A673 (cell line): ENCODE data around the gene CHRNA9. TPM values are rescaled to one million over a fixed set of nuclear protein-coding genes. Genes with fewer than 3 reads are reported as not detected.
A peak's percentile ranks its signal among the peaks of the same experiment; 100 is the strongest.

Experiments
- BruUV-seq: library from RNA; stranded (reverse); fragments of 400-500 nt; replicated peaks from 2 replicates; lab custom pipeline; 2021; lab: Mats Ljungman, UMichigan
- CTCF ChIA-PET: fragments of 300-600 bp; sonication (Branson Sonifier 250); formaldehyde crosslinking; loops from one replicate; lab custom pipeline; 2022; ENCODE audit warnings: antibody characterized with exemption; lab: Charles Lee
- POLR2A ChIA-PET: fragments of 300-600 bp; sonication (Branson Sonifier 250); formaldehyde crosslinking; loops from one replicate; lab custom pipeline; 2022; ENCODE audit warnings: antibody characterized with exemption; ENCODE audit not compliant: low non-redundant PET; lab: Charles Lee
- DNase-seq: peaks from one replicate; pipeline ENCODE4 v3.0.0-alpha.2; 2015; ENCODE audit warnings: low spot score
- H3K27ac ChIP-seq: fragments of 200-600 bp; sonication (generic); 2 replicates; pipeline ENCODE4 v1.5.1; 2016; ENCODE audit warnings: mixed run types, low read depth, mild to moderate bottlenecking, mixed read lengths, antibody characterized with exemption, low read length; ENCODE audit not compliant: poor library complexity, severe bottlenecking
- H3K27me3 ChIP-seq: fragments of 200-600 bp; sonication (generic); replicated peaks from 2 replicates; pipeline ENCODE4 v1.6.1; 2017; ENCODE audit warnings: mixed run types, low read depth, mild to moderate bottlenecking, mixed read lengths, antibody characterized with exemption, low read length; ENCODE audit not compliant: insufficient read depth, poor library complexity
- H3K36me3 ChIP-seq: fragments of 200-600 bp; sonication (generic); 2 replicates; pipeline ENCODE4 v1.6.1; 2016; ENCODE audit warnings: mixed run types, mild to moderate bottlenecking, mixed read lengths, antibody characterized with exemption, low read length; ENCODE audit not compliant: insufficient read depth, poor library complexity, severe bottlenecking
- H3K4me1 ChIP-seq: fragments of 200-600 bp; sonication (generic); 2 replicates; pipeline ENCODE4 v1.6.1; 2017; ENCODE audit warnings: mixed run types, mild to moderate bottlenecking, mixed read lengths, antibody characterized with exemption, low read length; ENCODE audit not compliant: insufficient read depth, poor library complexity, severe bottlenecking
- H3K4me3 ChIP-seq: fragments of 200-600 bp; sonication (generic); 2 replicates; pipeline ENCODE4 v1.5.1; 2016; ENCODE audit warnings: low read depth, mixed run types, mild to moderate bottlenecking, mixed read lengths, low read length; ENCODE audit not compliant: poor library complexity, severe bottlenecking
- H3K9me3 ChIP-seq: fragments of 200-600 bp; sonication (generic); 2 replicates; pipeline ENCODE4 v1.6.1; 2016; ENCODE audit warnings: mixed run types, low read depth, mild to moderate bottlenecking, mixed read lengths, antibody characterized with exemption, low read length; ENCODE audit not compliant: poor library complexity, severe bottlenecking
- EZH2 ChIP-seq: fragments of 200-600 bp; sonication (generic); IDR thresholded peaks from 2 replicates; pipeline ENCODE4 v1.6.1; 2017; ENCODE audit warnings: borderline replicate concordance, low read depth, mild to moderate bottlenecking, mixed read lengths, antibody characterized with exemption, low read length; ENCODE audit not compliant: poor library complexity, severe bottlenecking
- intact Hi-C: fragments of 100-400 bp; cut with micrococcal nuclease; formaldehyde crosslinking; loops from one replicate; pipeline ENCODE4 v1.10.0; 2022; ENCODE audit not compliant: unreplicated experiment
- total RNA-seq: library from RNA; stranded (reverse); gene quantifications from 2 replicates; pipeline ENCODE4 v1.2.3, GENCODE V29; 2021
- TF ChIP-seq, protein P1 (sequence below): fragments of 300-800, 200-600 bp; sonication (generic); conservative IDR thresholded peaks from 2 replicates; pipeline ENCODE4 v1.5.1; 2017; ENCODE audit warnings: low read depth, mild to moderate bottlenecking, antibody characterized with exemption, low read length, moderate library complexity, mixed read lengths

CHRNA9 gene
- total RNA-seq, 1 experiment from 2014 or later: 1.5 TPM

DNA sequence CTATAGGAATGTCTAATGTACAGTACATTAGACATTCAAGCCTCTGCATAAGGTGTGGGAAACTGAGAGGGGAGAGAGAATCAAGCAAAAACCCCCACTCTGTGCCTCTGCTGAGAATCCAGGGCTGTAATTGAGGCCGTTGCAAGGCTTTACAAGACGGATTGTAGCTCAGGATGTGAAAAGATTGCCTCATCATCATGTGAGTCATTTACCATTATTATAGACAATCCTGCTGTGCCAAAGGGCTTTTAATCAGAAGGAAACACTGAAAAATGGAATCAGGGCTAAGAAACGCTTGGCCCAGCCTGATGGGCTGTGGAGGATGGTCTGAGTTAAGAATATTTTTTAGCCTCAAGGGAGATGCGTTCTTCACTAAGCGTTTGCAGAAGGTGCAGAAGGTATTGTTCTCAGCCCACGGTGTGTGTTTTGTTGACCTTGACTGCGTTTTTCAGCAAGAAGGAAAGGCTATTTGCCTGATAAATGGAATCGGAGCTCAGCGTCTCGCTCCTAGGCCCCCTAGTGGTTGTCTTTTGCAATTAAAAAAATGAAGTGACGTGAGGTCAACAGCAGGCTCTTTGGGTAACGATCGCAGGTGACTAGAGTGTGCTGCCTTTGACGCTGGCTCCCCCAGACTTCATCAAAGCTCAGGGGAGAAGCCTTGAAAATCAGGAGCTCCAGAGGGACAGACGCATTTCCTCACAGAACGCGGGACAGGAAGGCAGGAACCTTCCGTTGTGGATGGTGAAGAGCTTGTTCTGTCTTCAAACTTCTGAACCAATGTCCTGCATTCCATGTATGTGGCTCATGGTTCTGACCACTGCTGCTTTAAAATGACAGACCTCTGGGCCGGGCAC lies 18.1 kb upstream of the CHRNA9 start:
- Histone ChIP-seq H3K4me1 (peaks cover 26% of the 10 kb centered on the region), H3K27ac (peak overlapping the region; percentile 94), H3K36me3 (no peaks in the 10 kb centered on the region), H3K27me3 (no peaks in the 10 kb centered on the region), H3K4me3 (peak overlapping the region; percentile 37), H3K9me3 (no peaks in the 10 kb centered on the region)
- TF ChIP-seq EZH2: no peak
- TF ChIP-seq, protein P1, sequence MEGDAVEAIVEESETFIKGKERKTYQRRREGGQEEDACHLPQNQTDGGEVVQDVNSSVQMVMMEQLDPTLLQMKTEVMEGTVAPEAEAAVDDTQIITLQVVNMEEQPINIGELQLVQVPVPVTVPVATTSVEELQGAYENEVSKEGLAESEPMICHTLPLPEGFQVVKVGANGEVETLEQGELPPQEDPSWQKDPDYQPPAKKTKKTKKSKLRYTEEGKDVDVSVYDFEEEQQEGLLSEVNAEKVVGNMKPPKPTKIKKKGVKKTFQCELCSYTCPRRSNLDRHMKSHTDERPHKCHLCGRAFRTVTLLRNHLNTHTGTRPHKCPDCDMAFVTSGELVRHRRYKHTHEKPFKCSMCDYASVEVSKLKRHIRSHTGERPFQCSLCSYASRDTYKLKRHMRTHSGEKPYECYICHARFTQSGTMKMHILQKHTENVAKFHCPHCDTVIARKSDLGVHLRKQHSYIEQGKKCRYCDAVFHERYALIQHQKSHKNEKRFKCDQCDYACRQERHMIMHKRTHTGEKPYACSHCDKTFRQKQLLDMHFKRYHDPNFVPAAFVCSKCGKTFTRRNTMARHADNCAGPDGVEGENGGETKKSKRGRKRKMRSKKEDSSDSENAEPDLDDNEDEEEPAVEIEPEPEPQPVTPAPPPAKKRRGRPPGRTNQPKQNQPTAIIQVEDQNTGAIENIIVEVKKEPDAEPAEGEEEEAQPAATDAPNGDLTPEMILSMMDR: peak; percentile 91
- intact Hi-C loops: loop anchor here (2.0 to 10.0 kb wide), 2 partner anchors 260 to 322 kb away; partner anchors contain the start of gene N4BP2
- ChIA-PET CTCF (interaction anchor here (0.6 to 1.7 kb wide), 10 partner anchors 9 to 415 kb away, joined by 3 to 22 read pairs (median 6); no protein-coding TSS in a partner anchor), POLR2A (interaction anchor here (0.6 to 1.4 kb wide), 4 partner anchors 110 to 267 kb away, joined by 4 to 6 read pairs (median 4); no protein-coding TSS in a partner anchor)
- TSS peak; percentile 87 for BruUV-seq
- DNase-seq: peak; percentile 95

DNA sequence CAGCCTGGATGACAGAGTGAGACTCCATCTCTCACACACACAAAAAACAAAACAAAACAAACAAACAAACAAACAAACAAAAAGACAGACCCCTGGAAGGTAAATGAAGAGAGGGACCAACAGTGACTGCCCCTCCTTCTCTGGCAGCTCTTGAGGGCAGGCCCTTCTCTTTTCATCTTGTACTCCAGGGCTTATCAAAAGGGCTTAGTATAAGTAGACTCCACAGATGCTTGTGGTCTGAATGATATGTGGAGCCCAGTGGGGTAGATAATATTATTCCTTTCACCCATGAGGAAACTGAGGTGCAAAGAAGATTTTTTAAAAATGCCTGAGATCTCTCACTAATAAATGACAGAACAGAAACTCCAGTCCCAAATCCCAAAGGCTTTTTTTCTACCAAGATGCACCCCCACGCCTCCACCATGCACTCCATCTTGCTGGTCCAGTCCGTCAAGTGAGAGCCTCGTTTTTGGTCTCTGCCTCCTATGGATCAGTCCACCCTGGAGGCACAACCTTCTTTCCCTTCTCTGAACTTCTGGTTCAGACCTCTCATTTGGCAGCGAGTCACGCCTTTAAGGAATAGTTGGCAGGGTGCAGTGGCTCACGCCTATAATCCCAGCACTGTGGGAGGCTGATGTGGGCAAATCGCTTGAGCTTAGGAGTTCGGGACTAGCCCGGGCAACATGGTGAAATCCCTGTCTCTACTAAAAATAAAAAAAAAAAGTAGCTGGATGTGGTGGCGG lies 17.0 kb upstream of the CHRNA9 start:
- Histone ChIP-seq H3K9me3 (no peaks in the 10 kb centered on the region), H3K4me1 (peaks cover 31% of the 10 kb centered on the region), H3K27me3 (no peaks in the 10 kb centered on the region), H3K27ac (peak overlapping the region; percentile 1), H3K4me3 (no peak overlapping the region), H3K36me3 (no peaks in the 10 kb centered on the region)
- DNase-seq: peak; percentile 50
- CTCF ChIA-PET: interaction anchor here (1.2 to 1.7 kb wide), 6 partner anchors 8 to 260 kb away, joined by 3 to 22 read pairs (median 6); no protein-coding TSS in a partner anchor
- POLR2A ChIA-PET: interaction anchor here (0.6 kb wide), 2 partner anchors 111 to 149 kb away, joined by 4 to 6 read pairs; no protein-coding TSS in a partner anchor
- intact Hi-C loops: loop anchor here (2.0 to 10.0 kb wide), 2 partner anchors 261 to 323 kb away; partner anchors contain the start of gene N4BP2
- no TSS peak for BruUV-seq
- TF ChIP-seq, protein P1: no peak
- no peak for TF ChIP-seq EZH2

DNA sequence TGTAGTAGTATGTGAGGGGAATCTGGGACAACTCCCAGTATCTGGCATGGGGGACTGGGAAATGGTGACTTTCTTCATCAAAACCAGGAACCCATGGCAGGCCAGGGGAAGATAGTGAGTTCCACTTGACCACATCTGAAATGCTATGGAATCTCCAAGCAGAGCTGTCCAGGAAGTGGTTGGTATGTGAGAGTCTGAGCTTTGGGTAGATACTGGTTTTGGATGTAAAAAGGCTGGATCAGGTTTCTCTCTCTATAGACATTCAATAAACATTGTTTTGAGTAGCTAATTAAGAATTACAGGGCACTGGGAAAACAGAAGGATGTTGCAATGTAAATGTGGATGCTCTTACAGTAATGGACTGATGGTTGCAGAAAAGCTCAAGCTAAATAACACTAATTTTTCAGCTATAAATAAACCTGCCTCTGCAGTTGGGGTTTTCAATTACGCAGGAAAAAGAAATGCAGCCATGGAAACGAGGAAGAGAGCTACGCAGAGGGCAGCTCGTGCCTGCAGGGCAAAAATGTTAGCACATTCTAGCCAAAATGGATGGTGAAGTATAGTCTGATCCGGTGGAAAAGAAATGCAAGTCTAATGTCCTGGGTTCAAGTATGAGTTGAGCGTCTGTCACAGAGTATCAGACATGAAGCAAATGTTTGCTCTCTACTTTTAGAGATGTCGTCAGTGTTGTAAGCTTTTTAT lies 13.4 kb upstream of the CHRNA9 start:
- H3K27ac ChIP-seq: no peak overlapping the region
- CTCF ChIA-PET: no interaction called here
- no peaks in the 10 kb centered on the region for H3K9me3 ChIP-seq
- H3K27me3 ChIP-seq: no peaks in the 10 kb centered on the region
- TF ChIP-seq, protein P1: no peak
- no peak for TF ChIP-seq EZH2
- intact Hi-C loops: loop anchor here (10.0 kb wide), 2 partner anchors 627 to 857 kb away; partner anchors contain the start of gene UBE2K
- BruUV-seq: no TSS peak
- H3K36me3 ChIP-seq: no peaks in the 10 kb centered on the region
- POLR2A ChIA-PET: interaction anchor here (0.6 kb wide), 1 partner anchor 159 kb away, joined by 4 read pairs; no protein-coding TSS in a partner anchor
- DNase-seq: no peak
- peaks cover 16% of the 10 kb centered on the region for H3K4me1 ChIP-seq
- H3K4me3 ChIP-seq: no peak overlapping the region
